ENCODE data around the gene EEF1AKMT1. TPM values are rescaled to one million over a fixed set of nuclear protein-coding genes. Genes with fewer than 3 reads are reported as not detected.

EEF1AKMT1 gene
- total and polyA plus RNA-seq, 2 experiments from 2014 or later, result 3.2 to 7.6 TPM

DNA sequence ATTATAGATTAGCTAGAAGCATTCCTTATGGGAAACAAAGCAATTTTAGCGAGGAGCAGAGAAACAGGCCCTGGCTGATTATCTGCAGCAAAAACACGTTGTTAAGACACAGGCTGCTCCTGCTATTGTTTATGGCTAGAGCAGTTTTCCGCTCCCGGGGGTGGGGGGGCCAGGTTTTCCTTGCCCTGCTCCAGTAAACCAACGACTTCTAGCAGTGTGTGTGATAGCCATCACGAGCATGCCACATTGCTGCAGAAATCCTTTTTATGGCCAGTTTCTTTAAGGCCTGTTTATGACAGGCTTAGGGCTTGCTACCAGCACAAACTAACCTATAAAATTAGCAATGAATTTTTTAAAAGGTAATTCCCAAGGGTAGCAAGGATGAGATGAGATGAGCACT is 88.7 kb downstream of the EEF1AKMT1 start:
- TF ChIP-seq, protein P1, sequence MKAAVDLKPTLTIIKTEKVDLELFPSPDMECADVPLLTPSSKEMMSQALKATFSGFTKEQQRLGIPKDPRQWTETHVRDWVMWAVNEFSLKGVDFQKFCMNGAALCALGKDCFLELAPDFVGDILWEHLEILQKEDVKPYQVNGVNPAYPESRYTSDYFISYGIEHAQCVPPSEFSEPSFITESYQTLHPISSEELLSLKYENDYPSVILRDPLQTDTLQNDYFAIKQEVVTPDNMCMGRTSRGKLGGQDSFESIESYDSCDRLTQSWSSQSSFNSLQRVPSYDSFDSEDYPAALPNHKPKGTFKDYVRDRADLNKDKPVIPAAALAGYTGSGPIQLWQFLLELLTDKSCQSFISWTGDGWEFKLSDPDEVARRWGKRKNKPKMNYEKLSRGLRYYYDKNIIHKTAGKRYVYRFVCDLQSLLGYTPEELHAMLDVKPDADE (IDR thresholded peaks at IDR 0.05), result no peak
- TF ChIP-seq ZNF462 (CRISPR knock-in tag; IDR thresholded peaks at IDR 0.05) (no peak), JUNB (IDR thresholded peaks at IDR 0.05; ENCODE audit: unreplicated experiment) (no peak), ZNF331 (CRISPR knock-in tag; IDR thresholded peaks at IDR 0.05; ENCODE audit: low read depth) (no peak), POLR2AphosphoS5 (IDR thresholded peaks at IDR 0.05; ENCODE audit: low read depth) (no peak), STAT1 (IDR thresholded peaks at IDR 0.05; ENCODE audit: unreplicated experiment) (no peak), ZNF114 (CRISPR knock-in tag; IDR thresholded peaks at IDR 0.05) (no peak), EZH2 (IDR thresholded peaks at IDR 0.05; ENCODE audit: low read depth, unreplicated experiment) (no peak), CREB1 (CRISPR knock-in tag; IDR thresholded peaks at IDR 0.05; ENCODE audit: low read depth) (no peak), NANOG (IDR thresholded peaks at IDR 0.05; ENCODE audit: borderline replicate concordance) (no peak)
- TF ChIP-seq, protein P2, sequence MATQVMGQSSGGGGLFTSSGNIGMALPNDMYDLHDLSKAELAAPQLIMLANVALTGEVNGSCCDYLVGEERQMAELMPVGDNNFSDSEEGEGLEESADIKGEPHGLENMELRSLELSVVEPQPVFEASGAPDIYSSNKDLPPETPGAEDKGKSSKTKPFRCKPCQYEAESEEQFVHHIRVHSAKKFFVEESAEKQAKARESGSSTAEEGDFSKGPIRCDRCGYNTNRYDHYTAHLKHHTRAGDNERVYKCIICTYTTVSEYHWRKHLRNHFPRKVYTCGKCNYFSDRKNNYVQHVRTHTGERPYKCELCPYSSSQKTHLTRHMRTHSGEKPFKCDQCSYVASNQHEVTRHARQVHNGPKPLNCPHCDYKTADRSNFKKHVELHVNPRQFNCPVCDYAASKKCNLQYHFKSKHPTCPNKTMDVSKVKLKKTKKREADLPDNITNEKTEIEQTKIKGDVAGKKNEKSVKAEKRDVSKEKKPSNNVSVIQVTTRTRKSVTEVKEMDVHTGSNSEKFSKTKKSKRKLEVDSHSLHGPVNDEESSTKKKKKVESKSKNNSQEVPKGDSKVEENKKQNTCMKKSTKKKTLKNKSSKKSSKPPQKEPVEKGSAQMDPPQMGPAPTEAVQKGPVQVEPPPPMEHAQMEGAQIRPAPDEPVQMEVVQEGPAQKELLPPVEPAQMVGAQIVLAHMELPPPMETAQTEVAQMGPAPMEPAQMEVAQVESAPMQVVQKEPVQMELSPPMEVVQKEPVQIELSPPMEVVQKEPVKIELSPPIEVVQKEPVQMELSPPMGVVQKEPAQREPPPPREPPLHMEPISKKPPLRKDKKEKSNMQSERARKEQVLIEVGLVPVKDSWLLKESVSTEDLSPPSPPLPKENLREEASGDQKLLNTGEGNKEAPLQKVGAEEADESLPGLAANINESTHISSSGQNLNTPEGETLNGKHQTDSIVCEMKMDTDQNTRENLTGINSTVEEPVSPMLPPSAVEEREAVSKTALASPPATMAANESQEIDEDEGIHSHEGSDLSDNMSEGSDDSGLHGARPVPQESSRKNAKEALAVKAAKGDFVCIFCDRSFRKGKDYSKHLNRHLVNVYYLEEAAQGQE (IDR thresholded peaks at IDR 0.05; ENCODE audit: unreplicated experiment), result no peak
- Histone ChIP-seq H3K36me3 (ENCODE audit: insufficient read depth) (no peaks in the 10 kb centered on the region), H3F3A (replicated peaks; ENCODE audit: low read depth) (no peaks in the 10 kb centered on the region), H3K79me2 (replicated peaks; ENCODE audit: insufficient read depth) (no peaks in the 10 kb centered on the region), H3K4me2 (no peak overlapping the region), H3K4me3 (no peak overlapping the region), H2AFZ (0 out of 2 replicates have a peak overlapping the region, but pooled peaks have one; percentile 53), H3K27ac (ENCODE audit: low read depth) (no peak overlapping the region), H3K9me2 (ENCODE audit: insufficient read depth) (no peaks in the 10 kb centered on the region), H3K27me3 (ENCODE audit: insufficient read depth) (no peaks in the 10 kb centered on the region), H4K20me1 (replicated peaks; ENCODE audit: insufficient read depth) (no peaks in the 10 kb centered on the region), H3K4me1 (ENCODE audit: insufficient read depth) (peaks cover 48% of the 10 kb centered on the region)
- Mint-ChIP-seq H3K9me3 (no peaks in the 10 kb centered on the region), H3K4me1 (peaks cover 56% of the 10 kb centered on the region), H3K36me3 (ENCODE audit: low read depth) (no peaks in the 10 kb centered on the region), H3K4me3 (no peak overlapping the region; the same call in 2 of the 3 replicates), H3K27me3 (ENCODE audit: insufficient read depth, low read depth, poor library complexity) (no peaks in the 10 kb centered on the region), H3K27ac (no peak overlapping the region)
- ATAC-seq (peak; percentile 53), DNase-seq (ENCODE audit: low spot score) (no peak)

Measured in GM23338 (cell line).